ENCODE data around the gene OR1I1.

DNA sequence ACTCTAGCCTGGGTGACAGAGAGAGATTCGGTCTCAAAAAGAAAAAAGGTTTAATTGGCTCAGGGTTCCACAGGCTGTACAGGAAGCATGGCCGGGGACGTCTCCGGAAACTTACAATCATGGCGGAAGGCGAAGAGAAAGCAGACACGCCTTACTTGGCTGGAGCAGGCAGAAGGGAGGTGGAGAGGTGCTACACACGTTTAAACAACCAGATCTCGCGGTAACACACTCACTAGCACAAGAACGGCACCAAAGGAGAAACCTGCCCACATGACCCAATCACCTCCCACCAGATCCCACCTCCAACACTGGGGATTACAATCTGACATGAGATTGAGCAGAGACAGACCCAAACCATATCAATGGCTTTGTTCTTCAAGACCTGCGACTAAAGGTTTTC is 20.0 kb upstream of the OR1I1 start:
- TF ChIP-seq POLR2A (IDR thresholded peaks at IDR 0.05) (no peak), POLR2AphosphoS5 (IDR thresholded peaks at IDR 0.05) (no peak), EP300 (IDR thresholded peaks at IDR 0.05) (no peak)
- TF ChIP-seq, protein P1, sequence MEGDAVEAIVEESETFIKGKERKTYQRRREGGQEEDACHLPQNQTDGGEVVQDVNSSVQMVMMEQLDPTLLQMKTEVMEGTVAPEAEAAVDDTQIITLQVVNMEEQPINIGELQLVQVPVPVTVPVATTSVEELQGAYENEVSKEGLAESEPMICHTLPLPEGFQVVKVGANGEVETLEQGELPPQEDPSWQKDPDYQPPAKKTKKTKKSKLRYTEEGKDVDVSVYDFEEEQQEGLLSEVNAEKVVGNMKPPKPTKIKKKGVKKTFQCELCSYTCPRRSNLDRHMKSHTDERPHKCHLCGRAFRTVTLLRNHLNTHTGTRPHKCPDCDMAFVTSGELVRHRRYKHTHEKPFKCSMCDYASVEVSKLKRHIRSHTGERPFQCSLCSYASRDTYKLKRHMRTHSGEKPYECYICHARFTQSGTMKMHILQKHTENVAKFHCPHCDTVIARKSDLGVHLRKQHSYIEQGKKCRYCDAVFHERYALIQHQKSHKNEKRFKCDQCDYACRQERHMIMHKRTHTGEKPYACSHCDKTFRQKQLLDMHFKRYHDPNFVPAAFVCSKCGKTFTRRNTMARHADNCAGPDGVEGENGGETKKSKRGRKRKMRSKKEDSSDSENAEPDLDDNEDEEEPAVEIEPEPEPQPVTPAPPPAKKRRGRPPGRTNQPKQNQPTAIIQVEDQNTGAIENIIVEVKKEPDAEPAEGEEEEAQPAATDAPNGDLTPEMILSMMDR (IDR thresholded peaks at IDR 0.05) = no peak

Data from upper lobe of left lung (tissue), 4 donors.